Measurements from ENCODE around the gene EIF4EBP2. TPM values are rescaled to one million over a fixed set of nuclear protein-coding genes. Genes with fewer than 3 reads are reported as not detected.

Gene EIF4EBP2
- total RNA-seq, 1 donor from 2014 or later = 88.2 TPM

DNA sequence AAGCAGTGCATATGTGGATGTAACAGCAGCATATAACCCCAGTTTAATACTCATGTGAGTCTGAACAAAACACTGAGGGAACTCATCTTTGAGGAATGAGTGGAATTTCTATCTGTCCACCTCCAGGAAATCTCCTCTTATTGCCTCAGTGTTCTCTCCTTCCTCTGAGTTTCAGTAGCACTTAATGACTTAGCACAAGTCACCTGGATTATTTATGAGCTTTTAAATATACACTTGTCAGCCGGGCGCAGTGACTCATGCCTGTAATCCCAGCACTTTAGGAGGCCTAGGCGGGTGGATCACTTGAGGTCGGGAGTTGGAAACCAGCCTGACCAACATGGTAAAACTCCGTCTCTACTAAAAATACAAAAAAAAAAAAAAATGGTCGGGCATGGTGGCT is 25.8 kb upstream of the EIF4EBP2 start:
- no peak for DNase-seq (ENCODE audit: low spot score)

DNA sequence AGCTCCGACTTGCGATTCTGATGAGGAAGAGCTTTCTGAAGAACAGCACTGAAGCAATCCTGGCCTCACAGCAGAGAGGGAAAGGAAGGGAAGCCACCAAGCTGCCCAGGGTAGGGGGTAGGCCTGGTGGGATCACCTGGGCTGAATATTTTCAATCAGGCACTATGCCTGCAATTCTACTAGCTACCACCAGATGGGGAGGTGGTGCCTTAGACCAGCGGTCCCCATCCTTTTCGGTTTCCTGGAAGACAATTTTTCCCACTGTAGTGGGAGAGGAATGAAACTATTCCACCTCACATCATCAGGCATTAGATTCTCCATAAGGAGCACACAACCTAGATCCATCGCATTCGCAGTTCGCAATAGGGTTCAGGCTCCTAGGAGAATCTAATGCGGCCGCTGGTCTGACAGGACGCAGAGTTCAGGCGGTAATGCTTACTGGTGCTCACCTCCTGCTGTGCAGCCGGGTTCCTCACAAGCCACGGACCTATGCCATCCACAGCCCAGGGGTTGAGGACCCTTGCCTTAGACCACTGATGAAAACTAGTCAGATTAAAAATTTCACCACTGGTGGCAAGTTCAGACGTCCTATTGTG is 24.3 kb upstream of the EIF4EBP2 start:
- no peak for DNase-seq (ENCODE audit: low spot score)

- no peak for DNase-seq (ENCODE audit: low spot score)
Observed at GRCh38 chr10:70380350-70381135, 23.4 kb upstream of the EIF4EBP2 start.

GRCh38 chr10:70381471-70382421 is 22.2 kb upstream of the EIF4EBP2 start:
- DNase-seq (ENCODE audit: low spot score) = no peak

- DNase-seq (ENCODE audit: low spot score) = no peak
Observed at GRCh38 chr10:70391654-70392053, 12.3 kb upstream of the EIF4EBP2 start.

DNA sequence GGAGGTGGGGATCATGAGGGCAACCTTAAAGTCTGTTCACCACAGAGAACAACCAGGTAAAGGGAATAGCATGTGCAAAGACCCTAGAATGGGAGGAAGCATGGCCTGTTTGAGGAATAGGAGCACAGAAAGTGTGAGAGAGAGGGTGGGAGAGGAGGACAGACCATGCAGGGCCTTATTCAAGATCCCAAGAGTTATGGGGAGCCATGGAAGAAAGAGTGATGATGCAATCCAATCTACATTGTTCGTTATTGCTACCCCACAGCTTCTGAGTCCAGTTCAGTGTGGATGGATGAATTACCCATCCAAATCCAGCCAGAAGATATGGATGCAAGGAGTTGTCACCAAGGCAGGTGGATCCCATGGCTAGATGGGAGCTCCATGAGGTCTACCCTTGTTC is 7.8 kb upstream of the EIF4EBP2 start:
- DNase-seq (ENCODE audit: low spot score) = no peak

GRCh38 chr10:70399177-70399576 is 4.8 kb upstream of the EIF4EBP2 start:
- DNase-seq (ENCODE audit: low spot score) = no peak

DNA sequence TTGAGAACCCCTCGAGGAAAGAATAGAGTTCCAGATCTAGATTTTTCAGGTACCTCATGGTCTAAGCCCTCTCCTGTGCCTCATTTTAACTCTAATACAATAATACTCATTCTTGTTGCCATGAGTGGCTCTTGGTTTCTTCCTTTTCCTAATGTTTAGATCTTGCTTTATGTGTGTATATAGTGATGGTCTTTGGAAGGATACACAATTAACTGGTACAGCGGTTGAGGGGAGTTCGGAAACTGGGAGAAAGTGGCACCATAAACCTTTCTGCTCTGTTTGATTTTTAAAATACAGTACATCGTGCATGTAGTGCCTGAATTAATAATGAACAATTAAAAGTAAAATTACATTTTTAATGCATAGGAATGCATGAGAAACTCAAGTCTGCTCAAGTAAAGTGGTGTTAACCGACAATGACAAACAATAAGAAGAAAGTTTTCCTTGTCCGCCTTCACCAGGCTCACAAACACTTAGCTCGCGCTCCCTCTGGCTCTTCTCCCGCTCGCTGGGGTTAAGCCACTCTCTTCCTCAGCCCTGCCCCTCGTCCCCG is 386 bp upstream of the EIF4EBP2 start:
- no peak for DNase-seq (ENCODE audit: low spot score)

DNA sequence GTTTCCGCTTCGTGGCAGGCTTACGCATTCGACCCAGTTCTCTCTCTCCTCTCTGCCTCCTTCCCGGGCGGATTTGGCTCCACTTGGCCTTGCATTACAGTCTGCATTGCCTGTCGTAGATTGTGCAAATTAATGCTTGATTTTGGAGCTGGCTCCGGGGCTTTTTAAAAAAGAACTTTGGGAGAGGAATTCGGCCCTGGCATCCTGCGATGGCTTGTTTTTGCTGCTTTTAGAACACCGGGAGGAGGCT is 767 bp downstream of the EIF4EBP2 start:
- DNase-seq (ENCODE audit: low spot score) = peak; percentile 51

DNA sequence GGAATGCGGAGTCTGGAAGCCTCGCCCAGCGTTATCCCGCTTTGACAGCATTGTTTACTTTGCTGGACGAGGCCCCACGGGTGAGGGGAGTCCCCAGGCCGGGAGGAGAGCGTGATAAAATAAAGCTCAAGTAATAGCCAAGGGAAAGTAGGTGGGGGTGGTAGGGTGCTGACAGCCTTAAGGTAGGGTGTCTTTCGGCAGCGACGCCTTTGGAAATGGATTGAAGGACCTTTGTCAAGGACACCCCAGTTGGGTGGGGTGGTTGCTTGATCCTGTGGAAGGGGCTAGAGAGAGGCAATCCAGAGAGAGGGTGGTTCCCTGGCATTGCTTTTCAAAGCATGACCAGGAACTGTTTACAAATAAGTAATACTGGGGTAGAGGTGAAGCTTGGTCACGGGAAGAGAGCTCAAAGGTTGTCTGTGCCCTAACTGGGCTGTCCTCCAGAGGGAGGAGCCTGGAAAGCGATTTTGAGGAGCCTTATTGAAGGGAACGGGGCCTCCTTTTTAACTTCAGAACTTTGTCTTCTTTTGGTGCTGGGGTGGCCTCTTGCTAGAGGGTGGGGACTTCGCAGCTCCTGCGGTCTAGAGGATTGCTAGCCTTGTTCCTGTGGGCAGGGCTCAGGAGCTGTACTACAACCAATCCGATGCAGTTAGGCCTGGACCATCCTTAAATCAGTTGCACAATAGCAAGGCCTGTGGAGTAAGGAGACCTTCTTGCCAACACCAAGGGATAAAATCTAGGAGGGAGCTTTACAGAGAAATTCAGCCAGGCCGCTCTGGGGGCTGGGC is 1.3 kb downstream of the EIF4EBP2 start:
- DNase-seq (ENCODE audit: low spot score) = peak; percentile 82

DNA sequence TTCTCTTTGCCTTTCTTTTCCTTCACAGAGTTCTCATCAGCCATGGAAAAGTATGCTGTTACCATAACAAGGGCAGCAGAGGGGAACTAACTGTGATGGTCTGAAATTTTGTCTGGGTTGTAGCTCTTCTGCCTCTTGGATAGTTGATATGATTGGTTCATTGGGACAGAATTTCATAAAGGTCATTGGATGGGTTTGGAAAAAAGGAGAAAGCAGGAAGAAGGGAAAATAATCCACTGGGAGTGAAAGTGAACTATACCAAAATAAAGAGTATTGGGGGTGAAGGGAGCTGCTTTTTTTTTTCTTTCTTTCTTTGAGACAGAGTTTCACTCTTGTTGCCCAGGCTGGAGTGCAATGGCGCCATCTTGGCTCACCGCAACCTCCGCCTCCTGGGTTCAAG is 5.8 kb downstream of the EIF4EBP2 start:
- no peak for DNase-seq (ENCODE audit: low spot score)

DNA sequence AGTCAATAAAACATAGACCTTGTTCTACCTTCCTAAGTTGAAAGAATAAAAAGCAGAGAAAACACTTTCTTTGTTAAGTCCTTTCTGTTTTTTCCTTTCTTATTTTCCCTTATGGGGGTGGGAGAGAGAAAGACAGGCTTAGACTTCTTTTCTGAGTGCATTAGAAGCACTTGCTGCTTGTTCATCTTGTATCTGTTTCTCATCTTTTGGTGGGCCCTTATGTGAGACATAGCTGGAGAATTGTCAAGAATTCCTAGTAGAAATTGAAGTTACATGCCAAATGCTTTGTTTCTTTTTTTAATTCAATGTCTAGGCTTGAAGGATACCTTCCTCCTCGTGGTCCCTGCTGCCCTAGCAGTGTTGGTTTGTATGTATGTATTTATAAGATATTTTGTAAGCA is 6.7 kb downstream of the EIF4EBP2 start:
- no peak for DNase-seq (ENCODE audit: low spot score)

GRCh38 chr10:70412356-70412755 is 8.4 kb downstream of the EIF4EBP2 start:
- DNase-seq (ENCODE audit: low spot score) = no peak

DNA sequence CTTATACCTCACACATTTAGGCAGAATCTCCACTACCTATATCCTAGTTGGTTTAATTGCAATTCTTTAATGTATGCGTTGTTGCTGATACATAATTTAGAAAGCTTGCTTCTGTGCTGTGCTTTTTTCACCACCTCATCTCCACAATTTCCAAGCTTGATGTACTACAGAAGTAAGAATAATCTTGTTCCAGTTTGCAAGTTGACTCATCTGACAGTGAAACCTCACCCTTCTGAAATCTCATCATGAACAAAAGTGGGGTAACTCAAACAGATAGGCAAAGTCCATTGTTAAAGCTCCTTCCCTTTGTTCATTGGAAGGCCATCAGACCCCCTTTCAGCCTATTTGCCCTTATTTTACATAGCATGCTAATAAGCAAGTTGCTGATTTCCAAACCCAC is 13.6 kb downstream of the EIF4EBP2 start:
- DNase-seq (ENCODE audit: low spot score) = no peak

DNA sequence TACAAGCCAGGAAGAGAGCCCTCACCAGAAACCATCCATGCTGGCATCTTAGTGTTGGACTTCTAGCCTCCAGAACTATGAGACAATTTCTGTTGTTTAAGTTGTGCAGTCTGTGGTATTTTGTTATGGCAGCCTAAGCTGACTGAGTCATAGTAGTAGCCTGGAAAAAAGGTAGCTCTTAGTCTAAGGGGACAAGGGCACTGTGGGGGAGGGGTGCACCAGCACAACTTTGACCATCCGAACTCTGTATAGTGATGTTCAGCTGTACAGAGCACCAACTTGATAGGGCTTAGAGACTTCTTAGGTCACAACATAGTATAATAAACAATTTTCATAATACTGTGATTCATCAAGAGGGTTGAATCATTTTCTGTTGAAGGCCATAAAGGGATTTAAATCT is 14.3 kb downstream of the EIF4EBP2 start:
- DNase-seq (ENCODE audit: low spot score) = no peak

- DNase-seq (ENCODE audit: low spot score) = no peak
Observed at GRCh38 chr10:70418713-70419112, 14.8 kb downstream of the EIF4EBP2 start.

DNA sequence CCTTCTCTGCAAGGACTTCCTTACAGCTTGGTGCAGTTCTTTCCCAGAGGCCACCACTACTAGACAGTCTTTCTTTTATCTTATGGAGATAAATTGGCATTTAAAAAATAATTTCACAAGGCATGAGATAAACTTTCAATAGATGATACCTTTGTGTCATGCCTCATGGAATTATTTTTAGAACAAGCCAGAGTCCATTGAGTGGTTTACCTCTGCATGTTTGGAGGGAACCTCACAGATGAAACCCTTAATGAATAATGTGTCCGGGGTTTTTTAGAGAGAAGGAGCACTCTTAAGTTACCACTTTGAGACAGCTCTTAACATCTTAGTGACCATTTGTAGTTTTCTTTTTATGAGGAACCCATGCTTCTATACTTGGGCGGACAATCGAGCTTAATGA is 20.4 kb downstream of the EIF4EBP2 start:
- DNase-seq (ENCODE audit: low spot score) = no peak

DNA sequence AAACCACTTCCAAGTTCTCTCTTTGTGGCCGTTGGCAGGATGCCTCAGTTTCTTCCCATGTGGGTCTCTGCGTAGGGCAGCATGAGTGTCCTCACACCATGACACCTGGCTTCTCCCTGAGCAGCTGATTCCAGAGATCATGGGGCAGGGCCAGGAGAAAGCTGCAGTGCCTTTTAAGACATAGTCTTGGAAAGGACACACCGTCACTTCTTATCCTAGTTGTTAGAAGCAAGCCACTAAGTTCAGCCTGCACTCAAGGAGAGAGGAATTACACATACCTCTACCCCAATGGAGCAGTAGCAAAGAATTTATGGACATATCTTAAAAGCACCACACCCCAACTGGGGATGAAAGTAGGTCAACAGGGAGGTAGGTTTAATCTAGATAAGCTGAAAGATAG is 21.2 kb downstream of the EIF4EBP2 start:
- DNase-seq (ENCODE audit: low spot score) = no peak

DNA sequence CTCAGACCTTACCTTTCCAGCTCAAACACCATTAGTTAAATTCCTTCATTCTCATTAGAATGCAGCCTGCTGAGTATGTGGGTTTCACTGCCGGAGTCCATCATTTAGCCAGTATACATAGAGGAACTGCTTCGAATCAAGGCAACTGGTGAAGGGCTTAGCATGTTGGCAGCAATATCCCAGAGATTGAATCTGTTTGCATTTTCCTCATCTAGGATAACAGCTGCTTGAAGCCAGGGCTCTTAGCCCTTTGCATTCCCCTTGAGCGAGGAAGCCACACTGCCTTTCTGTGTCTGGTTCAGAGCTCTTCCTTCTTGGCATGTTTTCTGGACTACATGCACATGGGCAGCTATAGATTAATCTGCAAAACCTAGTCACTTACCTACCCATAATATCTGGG is 22.9 kb downstream of the EIF4EBP2 start:
- no peak for DNase-seq (ENCODE audit: low spot score)

DNA sequence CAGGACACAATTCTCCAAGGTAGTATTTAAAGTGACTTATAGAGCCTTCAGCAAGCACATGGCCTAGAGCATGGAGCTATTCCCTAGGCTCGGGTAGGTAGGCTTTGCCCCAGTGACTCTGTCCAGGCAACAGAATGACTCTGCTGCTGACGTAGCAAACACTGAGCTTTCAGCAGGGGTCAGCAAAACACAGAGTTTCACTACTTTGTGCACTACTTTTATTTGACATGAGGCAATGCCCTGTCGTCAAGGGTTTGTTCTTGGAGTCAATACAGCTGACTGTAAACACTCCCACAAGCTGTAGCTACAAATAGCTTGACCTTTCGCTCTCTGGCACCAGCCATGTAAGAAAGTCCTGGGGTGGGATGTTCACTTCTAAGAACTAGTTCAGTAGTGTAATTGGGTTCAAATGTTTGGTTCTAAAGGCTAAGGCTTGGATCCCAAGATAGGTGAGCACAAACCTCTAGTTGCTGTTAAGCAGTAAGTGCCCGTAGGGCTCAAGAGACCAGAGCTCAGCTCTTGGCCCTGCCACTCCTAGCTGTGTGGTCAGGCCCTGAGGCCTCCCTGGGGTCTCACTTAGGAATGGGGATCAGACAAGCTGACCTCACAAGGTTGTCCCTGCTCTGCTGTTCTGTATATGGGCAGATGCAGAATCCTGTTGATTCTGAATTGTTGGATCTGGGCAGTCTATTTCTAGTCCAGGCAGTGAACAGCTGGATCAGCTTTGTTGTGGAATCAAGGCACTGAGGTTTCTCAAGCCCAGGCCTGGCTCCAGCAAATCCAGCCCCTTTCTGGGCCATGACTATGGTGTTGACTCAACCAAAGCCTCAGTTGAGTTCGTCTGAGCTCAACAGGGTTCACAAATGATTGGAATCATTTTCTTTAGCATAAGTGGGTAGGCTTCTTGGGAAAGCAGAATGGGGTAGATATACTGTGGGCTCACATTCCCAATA is 26.8 kb downstream of the EIF4EBP2 start:
- DNase-seq (ENCODE audit: low spot score) = peak; percentile 72

GRCh38 chr10:70432101-70432500 is 28.2 kb downstream of the EIF4EBP2 start:
- DNase-seq (ENCODE audit: low spot score) = no peak

Measured in mucosa of gallbladder (tissue), 1 donor.